ENCODE measurements around the gene C3orf85. TPM values are rescaled to one million over a fixed set of nuclear protein-coding genes. Genes with fewer than 3 reads are reported as not detected.

C3orf85 gene
- total and polyA plus RNA-seq, 7 donors: 0.39 TPM; not detected in 6

DNA sequence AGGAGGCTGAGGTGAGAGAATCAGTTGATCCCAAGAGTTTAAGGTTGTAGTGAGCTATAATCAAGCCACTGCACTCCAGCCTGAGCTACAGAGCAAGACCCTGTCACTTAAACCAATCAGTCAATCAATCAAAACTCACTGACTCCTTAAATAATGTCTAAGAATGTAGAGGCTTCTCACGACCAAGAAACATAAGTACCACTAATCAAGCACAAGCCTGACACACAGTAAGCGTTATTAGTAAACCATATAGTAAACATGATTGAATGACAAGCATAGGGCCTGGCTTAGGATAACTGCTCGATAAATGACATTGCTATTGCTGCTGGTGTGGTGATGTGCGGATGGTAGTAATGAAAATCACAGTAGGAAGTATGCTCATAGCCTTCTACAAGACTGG is 29.4 kb downstream of the C3orf85 start:
- no peaks in the 10 kb centered on the region for H3K36me3 ChIP-seq (ENCODE audit: insufficient read depth in 1 of 2, low read depth in 1 of 2)
- no peaks in the 10 kb centered on the region for H3K27me3 ChIP-seq (ENCODE audit: insufficient read depth in 3 of 3, low read length in 2 of 3)
- no peak overlapping the region for H3K27ac ChIP-seq
- no peak for ATAC-seq
- intact Hi-C loops (cut with DNase I): no loop called here
- H3K9me3 ChIP-seq: no peaks in the 10 kb centered on the region
- H3K4me1 ChIP-seq: no peaks in the 10 kb centered on the region
- WGBS, 3 donors: 75 to 81% (median 80%) methylated on average over 4 of the region's 4 CpGs
- H3K4me3 ChIP-seq: no peak overlapping the region
- TF ChIP-seq, protein P1, sequence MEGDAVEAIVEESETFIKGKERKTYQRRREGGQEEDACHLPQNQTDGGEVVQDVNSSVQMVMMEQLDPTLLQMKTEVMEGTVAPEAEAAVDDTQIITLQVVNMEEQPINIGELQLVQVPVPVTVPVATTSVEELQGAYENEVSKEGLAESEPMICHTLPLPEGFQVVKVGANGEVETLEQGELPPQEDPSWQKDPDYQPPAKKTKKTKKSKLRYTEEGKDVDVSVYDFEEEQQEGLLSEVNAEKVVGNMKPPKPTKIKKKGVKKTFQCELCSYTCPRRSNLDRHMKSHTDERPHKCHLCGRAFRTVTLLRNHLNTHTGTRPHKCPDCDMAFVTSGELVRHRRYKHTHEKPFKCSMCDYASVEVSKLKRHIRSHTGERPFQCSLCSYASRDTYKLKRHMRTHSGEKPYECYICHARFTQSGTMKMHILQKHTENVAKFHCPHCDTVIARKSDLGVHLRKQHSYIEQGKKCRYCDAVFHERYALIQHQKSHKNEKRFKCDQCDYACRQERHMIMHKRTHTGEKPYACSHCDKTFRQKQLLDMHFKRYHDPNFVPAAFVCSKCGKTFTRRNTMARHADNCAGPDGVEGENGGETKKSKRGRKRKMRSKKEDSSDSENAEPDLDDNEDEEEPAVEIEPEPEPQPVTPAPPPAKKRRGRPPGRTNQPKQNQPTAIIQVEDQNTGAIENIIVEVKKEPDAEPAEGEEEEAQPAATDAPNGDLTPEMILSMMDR (IDR thresholded peaks at IDR 0.05): no peak
- DNase-seq: no peak

DNA sequence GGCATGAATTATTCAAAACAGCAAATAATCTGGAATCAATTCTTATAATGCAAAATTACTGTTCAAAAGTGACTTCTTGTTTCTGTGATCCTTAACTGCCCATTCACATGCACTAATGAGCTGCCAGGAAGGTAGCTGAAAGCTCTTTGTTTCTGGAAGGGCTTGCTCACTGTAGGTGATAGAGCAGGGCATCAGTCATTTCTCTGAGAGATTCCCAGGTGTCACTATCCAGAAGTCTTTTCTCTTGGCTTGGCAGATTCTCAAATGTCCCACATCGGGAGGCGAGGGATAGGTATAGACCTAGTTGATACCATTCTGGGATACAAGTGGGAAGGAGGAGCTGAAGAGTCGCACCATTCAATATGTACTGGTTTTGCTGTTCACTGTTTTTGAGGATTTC is 35.0 kb downstream of the C3orf85 start:
- TF ChIP-seq, protein P1 (IDR thresholded peaks at IDR 0.05): no peak
- H3K4me3 ChIP-seq: no peak overlapping the region
- DNase-seq: no peak
- ATAC-seq: no peak
- no peaks in the 10 kb centered on the region for H3K36me3 ChIP-seq (ENCODE audit: insufficient read depth in 1 of 2, low read depth in 1 of 2)
- no peak overlapping the region for H3K27ac ChIP-seq
- no peaks in the 10 kb centered on the region for H3K4me1 ChIP-seq
- intact Hi-C loops (cut with DNase I): no loop called here
- H3K9me3 ChIP-seq: no peaks in the 10 kb centered on the region
- H3K27me3 ChIP-seq (ENCODE audit: insufficient read depth in 3 of 3, low read length in 2 of 3): no peaks in the 10 kb centered on the region
- 91 to 95% (median 91%) methylated on average over 3 of the region's 3 CpGs for WGBS, 3 donors

DNA sequence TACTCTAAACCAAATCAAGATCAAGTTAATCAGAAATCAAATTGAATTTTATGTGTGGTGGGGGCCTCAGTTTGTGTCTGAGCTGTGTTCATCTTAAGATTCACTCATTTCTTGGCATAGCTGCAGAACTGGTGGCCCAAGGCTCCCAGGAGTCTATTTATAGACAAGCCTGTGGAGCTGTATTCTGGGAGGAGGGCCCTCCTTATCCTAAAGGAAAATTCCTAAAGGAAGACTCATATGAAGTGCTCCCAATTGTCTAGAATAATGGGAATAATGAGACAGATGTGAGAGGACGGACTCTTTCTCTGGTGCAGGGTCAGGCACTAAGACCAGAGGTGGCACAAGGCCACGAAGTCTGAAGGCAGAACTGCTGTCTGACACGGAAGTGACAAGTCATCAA is 38.9 kb downstream of the C3orf85 start:
- WGBS, 3 donors: 56 to 65% (median 60%) methylated on average over 3 of the region's 3 CpGs
- TF ChIP-seq, protein P1 (IDR thresholded peaks at IDR 0.05): no peak
- Histone ChIP-seq H3K9me3 (no peaks in the 10 kb centered on the region), H3K27me3 (ENCODE audit: insufficient read depth in 3 of 3, low read length in 2 of 3) (no peaks in the 10 kb centered on the region), H3K36me3 (ENCODE audit: insufficient read depth in 1 of 2, low read depth in 1 of 2) (no peaks in the 10 kb centered on the region), H3K27ac (no peak overlapping the region), H3K4me3 (no peak overlapping the region), H3K4me1 (no peaks in the 10 kb centered on the region)
- intact Hi-C loops (cut with DNase I): no loop called here
- DNase-seq (no peak), ATAC-seq (no peak)

DNA sequence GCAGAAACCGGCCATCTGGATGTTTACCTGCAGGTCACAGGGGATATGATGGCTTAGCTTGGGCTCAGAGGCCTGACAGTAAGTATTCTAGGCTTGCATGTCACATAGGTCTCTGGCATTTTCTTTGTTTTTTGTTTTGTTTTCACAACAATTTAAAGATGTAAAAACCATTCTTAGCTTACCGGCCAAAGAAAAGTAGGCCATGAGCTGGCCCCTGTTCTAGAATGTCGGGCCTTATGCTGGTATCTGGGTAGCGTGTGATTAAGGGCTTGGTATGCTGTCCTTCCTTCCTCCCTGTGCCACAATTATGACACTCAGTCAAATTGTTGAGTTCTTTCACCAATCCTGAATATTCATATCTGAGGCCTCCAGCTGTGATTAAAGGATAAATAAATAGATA is 40.2 kb downstream of the C3orf85 start:
- 88 to 90% (median 88%) methylated on average over 4 of the region's 4 CpGs for WGBS, 3 donors
- Histone ChIP-seq H3K27ac (no peak overlapping the region), H3K36me3 (ENCODE audit: insufficient read depth in 1 of 2, low read depth in 1 of 2) (no peaks in the 10 kb centered on the region), H3K27me3 (ENCODE audit: insufficient read depth in 3 of 3, low read length in 2 of 3) (no peaks in the 10 kb centered on the region), H3K9me3 (no peaks in the 10 kb centered on the region), H3K4me3 (no peak overlapping the region), H3K4me1 (no peaks in the 10 kb centered on the region)
- DNase-seq: no peak
- TF ChIP-seq, protein P1 (IDR thresholded peaks at IDR 0.05): no peak
- ATAC-seq: no peak
- intact Hi-C loops (cut with DNase I): no loop called here

DNA sequence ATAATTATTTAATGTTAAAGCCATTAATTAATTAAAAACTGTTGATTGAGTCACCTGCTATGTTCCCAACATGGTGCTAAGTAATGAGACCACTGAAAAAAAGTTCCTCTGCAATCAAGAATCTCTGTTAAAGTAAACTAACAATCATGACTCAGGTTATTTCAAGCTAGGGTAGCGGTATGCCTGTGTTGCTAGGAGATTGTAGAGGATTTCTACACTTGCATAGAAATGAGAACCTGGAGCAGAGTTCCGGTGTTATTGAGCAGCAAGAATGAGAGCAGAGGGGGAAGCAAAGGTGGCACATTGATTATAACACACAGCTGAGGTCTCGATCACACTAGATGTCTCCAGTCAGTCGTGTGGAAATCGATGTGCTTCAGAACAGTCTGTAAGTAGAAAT is 41.4 kb downstream of the C3orf85 start:
- DNase-seq (no peak), ATAC-seq (no peak)
- Histone ChIP-seq H3K27me3 (ENCODE audit: insufficient read depth in 3 of 3, low read length in 2 of 3) (no peaks in the 10 kb centered on the region), H3K36me3 (ENCODE audit: insufficient read depth in 1 of 2, low read depth in 1 of 2) (no peaks in the 10 kb centered on the region), H3K9me3 (no peaks in the 10 kb centered on the region), H3K4me3 (no peak overlapping the region), H3K27ac (no peak overlapping the region), H3K4me1 (no peaks in the 10 kb centered on the region)
- TF ChIP-seq, protein P1 (IDR thresholded peaks at IDR 0.05): no peak
- 83 to 87% (median 87%) methylated on average over 5 of the region's 5 CpGs for WGBS, 3 donors
- intact Hi-C loops (cut with DNase I): no loop called here
